A673 (cell line): ENCODE measurements around the gene NOC4L. TPM values are rescaled to one million over a fixed set of nuclear protein-coding genes. Genes with fewer than 3 reads are reported as not detected.

ENCODE experiments used
- BruUV-seq: library from RNA; stranded (reverse); fragments of 400-500 nt; replicated peaks from 2 replicates; lab custom pipeline; 2021; lab: Mats Ljungman, UMichigan
- CTCF ChIA-PET: fragments of 300-600 bp; sonication (Branson Sonifier 250); formaldehyde crosslinking; loops from one replicate; lab custom pipeline; 2022; ENCODE audit warnings: antibody characterized with exemption; lab: Charles Lee
- POLR2A ChIA-PET: fragments of 300-600 bp; sonication (Branson Sonifier 250); formaldehyde crosslinking; loops from one replicate; lab custom pipeline; 2022; ENCODE audit warnings: antibody characterized with exemption; ENCODE audit not compliant: low non-redundant PET; lab: Charles Lee
- DNase-seq: peaks from one replicate; pipeline ENCODE4 v3.0.0-alpha.2; 2015; ENCODE audit warnings: low spot score
- H3K27ac ChIP-seq: fragments of 200-600 bp; sonication (generic); 2 replicates; pipeline ENCODE4 v1.5.1; 2016; ENCODE audit warnings: mixed run types, low read depth, mild to moderate bottlenecking, mixed read lengths, antibody characterized with exemption, low read length; ENCODE audit not compliant: poor library complexity, severe bottlenecking
- H3K27me3 ChIP-seq: fragments of 200-600 bp; sonication (generic); replicated peaks from 2 replicates; pipeline ENCODE4 v1.6.1; 2017; ENCODE audit warnings: mixed run types, low read depth, mild to moderate bottlenecking, mixed read lengths, antibody characterized with exemption, low read length; ENCODE audit not compliant: insufficient read depth, poor library complexity
- H3K36me3 ChIP-seq: fragments of 200-600 bp; sonication (generic); 2 replicates; pipeline ENCODE4 v1.6.1; 2016; ENCODE audit warnings: mixed run types, mild to moderate bottlenecking, mixed read lengths, antibody characterized with exemption, low read length; ENCODE audit not compliant: insufficient read depth, poor library complexity, severe bottlenecking
- H3K4me1 ChIP-seq: fragments of 200-600 bp; sonication (generic); 2 replicates; pipeline ENCODE4 v1.6.1; 2017; ENCODE audit warnings: mixed run types, mild to moderate bottlenecking, mixed read lengths, antibody characterized with exemption, low read length; ENCODE audit not compliant: insufficient read depth, poor library complexity, severe bottlenecking
- H3K4me3 ChIP-seq: fragments of 200-600 bp; sonication (generic); 2 replicates; pipeline ENCODE4 v1.5.1; 2016; ENCODE audit warnings: low read depth, mixed run types, mild to moderate bottlenecking, mixed read lengths, low read length; ENCODE audit not compliant: poor library complexity, severe bottlenecking
- H3K9me3 ChIP-seq: fragments of 200-600 bp; sonication (generic); 2 replicates; pipeline ENCODE4 v1.6.1; 2016; ENCODE audit warnings: mixed run types, low read depth, mild to moderate bottlenecking, mixed read lengths, antibody characterized with exemption, low read length; ENCODE audit not compliant: poor library complexity, severe bottlenecking
- EZH2 ChIP-seq: fragments of 200-600 bp; sonication (generic); IDR thresholded peaks from 2 replicates; pipeline ENCODE4 v1.6.1; 2017; ENCODE audit warnings: borderline replicate concordance, low read depth, mild to moderate bottlenecking, mixed read lengths, antibody characterized with exemption, low read length; ENCODE audit not compliant: poor library complexity, severe bottlenecking
- intact Hi-C: fragments of 100-400 bp; cut with micrococcal nuclease; formaldehyde crosslinking; loops from one replicate; pipeline ENCODE4 v1.10.0; 2022; ENCODE audit not compliant: unreplicated experiment
- total RNA-seq: library from RNA; stranded (reverse); gene quantifications from 2 replicates; pipeline ENCODE4 v1.2.3, GENCODE V29; 2021
- TF ChIP-seq, protein P1 (sequence below): fragments of 300-800, 200-600 bp; sonication (generic); conservative IDR thresholded peaks from 2 replicates; pipeline ENCODE4 v1.5.1; 2017; ENCODE audit warnings: low read depth, mild to moderate bottlenecking, antibody characterized with exemption, low read length, moderate library complexity, mixed read lengths

The NOC4L gene
- total RNA-seq, 1 experiment from 2014 or later: 46.9 TPM

DNA sequence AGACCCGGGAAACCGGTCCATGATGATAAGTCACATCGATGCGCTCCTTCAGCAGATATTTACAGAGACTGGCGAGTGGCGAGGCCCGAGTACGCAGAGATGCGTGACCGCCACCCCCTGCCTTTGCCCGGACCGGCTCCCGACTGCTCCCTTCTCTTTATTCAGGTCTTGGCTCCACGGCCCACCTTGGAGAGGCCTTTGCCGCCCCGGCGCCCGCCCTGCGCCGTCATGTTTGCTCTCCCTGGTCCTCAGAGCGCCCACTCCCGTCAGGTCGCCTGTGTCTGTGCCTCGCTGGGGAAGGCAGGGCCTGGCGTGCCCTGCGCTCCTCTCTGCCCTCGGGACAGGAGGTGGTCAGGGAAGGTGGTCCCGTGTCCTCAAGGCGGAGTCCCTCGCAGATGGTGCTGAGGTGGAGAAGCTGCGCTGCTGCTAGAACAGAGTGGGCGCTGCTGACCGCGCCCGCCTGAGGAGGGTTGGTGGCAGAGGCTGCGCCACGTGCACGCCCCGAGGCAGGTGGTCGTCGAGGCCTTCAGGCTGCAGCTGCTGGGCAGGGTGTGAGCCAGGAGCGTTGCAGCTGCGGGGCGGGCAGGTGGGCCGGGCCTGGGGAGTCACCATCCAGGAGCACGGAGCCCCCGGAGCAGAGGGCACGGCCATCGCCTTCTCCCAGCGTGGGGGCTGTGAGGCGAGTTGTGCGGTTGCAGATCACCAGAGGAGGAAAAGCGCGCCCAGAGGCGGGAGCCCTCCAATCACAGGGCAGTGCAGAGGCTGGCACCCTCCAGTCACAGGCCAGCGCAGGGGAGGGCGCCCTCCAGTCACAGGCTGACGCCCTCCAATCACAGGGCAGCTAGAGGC, 27.3 kb upstream of the NOC4L start:
- H3K4me1 ChIP-seq: no peaks in the 10 kb centered on the region
- no peaks in the 10 kb centered on the region for H3K27me3 ChIP-seq
- no peak overlapping the region for H3K4me3 ChIP-seq
- H3K9me3 ChIP-seq: no peaks in the 10 kb centered on the region
- no TSS peak for BruUV-seq
- ChIA-PET CTCF (no interaction called here), POLR2A (no interaction called here)
- DNase-seq: no peak
- intact Hi-C loops: no loop called here
- no peaks in the 10 kb centered on the region for H3K36me3 ChIP-seq
- TF ChIP-seq, protein P1, sequence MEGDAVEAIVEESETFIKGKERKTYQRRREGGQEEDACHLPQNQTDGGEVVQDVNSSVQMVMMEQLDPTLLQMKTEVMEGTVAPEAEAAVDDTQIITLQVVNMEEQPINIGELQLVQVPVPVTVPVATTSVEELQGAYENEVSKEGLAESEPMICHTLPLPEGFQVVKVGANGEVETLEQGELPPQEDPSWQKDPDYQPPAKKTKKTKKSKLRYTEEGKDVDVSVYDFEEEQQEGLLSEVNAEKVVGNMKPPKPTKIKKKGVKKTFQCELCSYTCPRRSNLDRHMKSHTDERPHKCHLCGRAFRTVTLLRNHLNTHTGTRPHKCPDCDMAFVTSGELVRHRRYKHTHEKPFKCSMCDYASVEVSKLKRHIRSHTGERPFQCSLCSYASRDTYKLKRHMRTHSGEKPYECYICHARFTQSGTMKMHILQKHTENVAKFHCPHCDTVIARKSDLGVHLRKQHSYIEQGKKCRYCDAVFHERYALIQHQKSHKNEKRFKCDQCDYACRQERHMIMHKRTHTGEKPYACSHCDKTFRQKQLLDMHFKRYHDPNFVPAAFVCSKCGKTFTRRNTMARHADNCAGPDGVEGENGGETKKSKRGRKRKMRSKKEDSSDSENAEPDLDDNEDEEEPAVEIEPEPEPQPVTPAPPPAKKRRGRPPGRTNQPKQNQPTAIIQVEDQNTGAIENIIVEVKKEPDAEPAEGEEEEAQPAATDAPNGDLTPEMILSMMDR: no peak
- no peak overlapping the region for H3K27ac ChIP-seq

DNA sequence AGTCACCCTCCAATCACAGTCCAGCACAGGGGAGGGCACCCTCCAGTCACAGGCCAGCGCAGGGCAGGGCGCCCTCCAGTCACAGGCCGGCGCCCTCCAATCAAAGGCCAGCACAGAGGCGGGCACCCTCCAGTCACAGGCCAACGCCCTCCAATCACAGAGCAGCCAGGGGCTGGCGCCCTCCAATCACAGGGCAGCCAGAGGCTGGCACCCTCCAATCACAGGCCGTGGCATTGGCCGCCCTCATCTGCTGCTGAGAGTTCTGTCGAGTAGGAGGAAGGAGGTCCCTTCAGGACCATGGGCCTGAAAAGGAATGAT, 26.7 kb upstream of the NOC4L start:
- POLR2A ChIA-PET: no interaction called here
- no peak for DNase-seq
- Histone ChIP-seq H3K36me3 (no peaks in the 10 kb centered on the region), H3K27me3 (no peaks in the 10 kb centered on the region), H3K4me1 (no peaks in the 10 kb centered on the region), H3K4me3 (no peak overlapping the region), H3K9me3 (no peaks in the 10 kb centered on the region), H3K27ac (no peak overlapping the region)
- intact Hi-C loops: no loop called here
- TF ChIP-seq, protein P1: no peak
- no peak for TF ChIP-seq EZH2
- CTCF ChIA-PET: no interaction called here
- no TSS peak for BruUV-seq

DNA sequence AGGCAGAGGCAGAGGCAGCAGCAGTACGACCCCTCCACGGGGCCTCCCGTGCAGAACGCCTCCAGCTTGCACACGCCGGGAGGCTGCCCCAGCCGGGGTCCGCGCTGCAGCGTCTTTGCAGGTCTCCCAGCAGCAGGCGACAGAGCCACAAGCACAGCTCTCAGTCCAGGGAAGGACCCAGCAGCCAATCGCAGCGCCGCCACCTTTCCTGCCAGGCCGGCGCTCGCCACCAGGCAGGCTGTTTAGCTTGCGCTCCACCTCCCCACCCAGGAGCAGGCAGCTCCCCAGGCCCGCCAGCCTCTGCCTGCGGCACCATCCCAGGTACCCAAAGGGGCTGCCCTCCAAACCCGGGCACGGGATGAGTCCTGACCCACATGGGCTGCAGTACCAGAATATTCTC, 25.4 kb upstream of the NOC4L start:
- intact Hi-C loops: no loop called here
- H3K27ac ChIP-seq: no peak overlapping the region
- POLR2A ChIA-PET: no interaction called here
- TF ChIP-seq, protein P1: no peak
- no peak for TF ChIP-seq EZH2
- CTCF ChIA-PET: no interaction called here
- BruUV-seq: no TSS peak
- no peaks in the 10 kb centered on the region for H3K27me3 ChIP-seq
- H3K4me3 ChIP-seq: no peak overlapping the region
- no peaks in the 10 kb centered on the region for H3K4me1 ChIP-seq
- H3K9me3 ChIP-seq: no peaks in the 10 kb centered on the region
- no peaks in the 10 kb centered on the region for H3K36me3 ChIP-seq
- DNase-seq: no peak
